Peyer's patch (tissue), 4 donors: ENCODE measurements around the gene AP2B1.

ENCODE experiments used
- POLR2A ChIP-seq, 2 donors: fragments of 450-650 bp; IDR thresholded peaks; one replicate each; pipeline ENCODE4 v1.5.1; 2017; ENCODE audit warnings: antibody characterized with exemption in 2 of 2, mild to moderate bottlenecking in 2 of 2, moderate library complexity in 2 of 2
- TF ChIP-seq, protein P1 (sequence below), 6 experiments: fragments of 450-650 bp in 4 of 6; fragments of 200-600 bp in 2 of 6; sonication (generic) in 1 of 6; IDR thresholded peaks; one replicate each; pipeline ENCODE4 v1.5.1; 2017 to 2019; ENCODE audit warnings: antibody characterized with exemption in 6 of 6, mild to moderate bottlenecking in 3 of 6, moderate library complexity in 1 of 6

DNA sequence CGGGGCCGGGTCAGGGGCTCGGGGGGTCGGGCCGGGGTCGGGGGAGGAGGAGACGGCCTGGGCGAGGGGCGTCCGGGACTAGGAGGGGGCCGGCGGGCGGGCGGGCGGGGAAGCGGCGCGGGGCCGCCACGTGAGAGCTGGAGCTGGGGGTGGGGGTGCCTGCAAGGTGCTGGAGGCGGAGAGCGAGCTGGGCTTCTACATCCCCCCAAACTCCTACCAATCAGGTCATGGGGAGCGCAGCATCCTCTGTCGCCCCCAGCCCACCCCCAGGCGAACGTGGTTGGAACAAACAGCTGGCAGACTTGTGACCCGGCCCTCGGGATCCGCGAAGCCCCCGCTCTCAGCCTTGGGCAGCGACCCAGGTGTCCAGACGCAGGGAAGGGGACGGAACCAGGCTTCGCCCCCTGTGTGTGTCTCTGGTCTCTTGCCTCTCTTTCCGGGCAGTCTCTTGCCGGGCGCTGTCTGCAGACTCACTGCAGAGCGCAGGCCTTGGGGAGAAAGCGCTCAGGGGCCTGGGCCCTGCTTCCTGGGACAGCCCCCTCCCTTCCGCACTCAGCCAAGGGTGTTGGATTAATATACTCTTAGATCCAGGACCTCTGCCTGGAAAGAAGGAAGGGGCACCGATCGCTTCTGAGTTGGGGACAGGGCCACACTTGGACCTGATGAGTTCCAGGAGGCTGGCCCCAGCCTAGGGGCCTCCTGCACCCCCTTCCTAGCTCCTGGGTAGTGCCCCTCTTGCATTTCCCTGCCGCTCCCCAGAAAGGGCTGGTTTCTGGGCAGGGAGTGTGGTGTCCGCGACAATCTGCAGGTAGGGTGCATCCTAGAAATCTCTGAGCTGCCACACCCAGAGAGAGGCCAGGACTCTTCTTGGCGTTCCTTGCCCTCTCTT is 145.0 kb downstream of the AP2B1 start:
- TF ChIP-seq, protein P1, sequence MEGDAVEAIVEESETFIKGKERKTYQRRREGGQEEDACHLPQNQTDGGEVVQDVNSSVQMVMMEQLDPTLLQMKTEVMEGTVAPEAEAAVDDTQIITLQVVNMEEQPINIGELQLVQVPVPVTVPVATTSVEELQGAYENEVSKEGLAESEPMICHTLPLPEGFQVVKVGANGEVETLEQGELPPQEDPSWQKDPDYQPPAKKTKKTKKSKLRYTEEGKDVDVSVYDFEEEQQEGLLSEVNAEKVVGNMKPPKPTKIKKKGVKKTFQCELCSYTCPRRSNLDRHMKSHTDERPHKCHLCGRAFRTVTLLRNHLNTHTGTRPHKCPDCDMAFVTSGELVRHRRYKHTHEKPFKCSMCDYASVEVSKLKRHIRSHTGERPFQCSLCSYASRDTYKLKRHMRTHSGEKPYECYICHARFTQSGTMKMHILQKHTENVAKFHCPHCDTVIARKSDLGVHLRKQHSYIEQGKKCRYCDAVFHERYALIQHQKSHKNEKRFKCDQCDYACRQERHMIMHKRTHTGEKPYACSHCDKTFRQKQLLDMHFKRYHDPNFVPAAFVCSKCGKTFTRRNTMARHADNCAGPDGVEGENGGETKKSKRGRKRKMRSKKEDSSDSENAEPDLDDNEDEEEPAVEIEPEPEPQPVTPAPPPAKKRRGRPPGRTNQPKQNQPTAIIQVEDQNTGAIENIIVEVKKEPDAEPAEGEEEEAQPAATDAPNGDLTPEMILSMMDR (IDR thresholded peaks at IDR 0.05) = no peak
- TF ChIP-seq POLR2A (IDR thresholded peaks at IDR 0.05) = no peak
